SK-N-SH treated with all-trans-retinoic acid at 6 μM for 48 hours (cell line): ENCODE measurements around the gene ATG2B.

ENCODE experiments used
- ARNTL ChIP-seq: fragments of 450-650 bp; formaldehyde crosslinking; IDR thresholded peaks from 2 replicates; pipeline ENCODE4 v1.5.0; 2020; ENCODE audit warnings: low read depth, mild to moderate bottlenecking, moderate library complexity, borderline replicate concordance
- CREB5 ChIP-seq: fragments of 250-450 bp; sonication (Bioruptor Pico); IDR thresholded peaks from 2 replicates; pipeline ENCODE4 v1.5.1; 2020; ENCODE audit warnings: low read depth, mild to moderate bottlenecking, moderate library complexity
- CSDC2 ChIP-seq: fragments of 250-450 bp; sonication (Bioruptor Pico); IDR thresholded peaks from 2 replicates; pipeline ENCODE4 v1.5.0; 2020; ENCODE audit warnings: mild to moderate bottlenecking, moderate library complexity
- ISL1 ChIP-seq: fragments of 250-450 bp; sonication (Bioruptor Pico); IDR thresholded peaks from 2 replicates; pipeline ENCODE4 v2.1.2; 2022; ENCODE audit warnings: mild to moderate bottlenecking, moderate library complexity
- PATZ1 ChIP-seq: fragments of 250-450 bp; sonication (Bioruptor Pico); IDR thresholded peaks from 2 replicates; pipeline ENCODE4 v1.8.0; 2020; ENCODE audit warnings: mild to moderate bottlenecking, moderate library complexity, borderline replicate concordance
- POU6F1 ChIP-seq: fragments of 250-450 bp; sonication (Bioruptor Pico); IDR thresholded peaks from 2 replicates; pipeline ENCODE4 v1.8.0; 2021; ENCODE audit warnings: low read depth, mild to moderate bottlenecking, moderate library complexity, borderline replicate concordance
- RARB ChIP-seq: fragments of 250-450 bp; sonication (Bioruptor Pico); IDR thresholded peaks from 2 replicates; pipeline ENCODE4 v1.8.0; 2021; ENCODE audit warnings: mild to moderate bottlenecking, moderate library complexity
- TSHZ2 ChIP-seq: fragments of 250-450 bp; sonication (Bioruptor Pico); IDR thresholded peaks from 2 replicates; pipeline ENCODE4 v1.5.0; 2020; ENCODE audit warnings: mild to moderate bottlenecking, moderate library complexity
- ZC3H10 ChIP-seq: fragments of 250-450 bp; sonication (Bioruptor Pico); IDR thresholded peaks from 2 replicates; pipeline ENCODE4 v1.5.1; 2021; ENCODE audit warnings: mild to moderate bottlenecking, moderate library complexity
- ZFP3 ChIP-seq: fragments of 250-450 bp; sonication (Bioruptor Pico); IDR thresholded peaks from 2 replicates; pipeline ENCODE4 v1.5.0; 2020; ENCODE audit warnings: mild to moderate bottlenecking, moderate library complexity
- ZFP30 ChIP-seq: fragments of 450-650 bp; formaldehyde crosslinking; IDR thresholded peaks from 2 replicates; pipeline ENCODE4 v1.5.0; 2022; ENCODE audit warnings: mild to moderate bottlenecking, moderate library complexity
- ZNF565 ChIP-seq: fragments of 450-650 bp; formaldehyde crosslinking; conservative IDR thresholded peaks from 2 replicates; pipeline ENCODE4 v1.5.0; 2020; ENCODE audit warnings: low read depth, mild to moderate bottlenecking, moderate library complexity
- ZNF70 ChIP-seq: fragments of 450-650 bp; formaldehyde crosslinking; IDR thresholded peaks from 2 replicates; pipeline ENCODE4 v1.5.0; 2020; ENCODE audit warnings: mild to moderate bottlenecking, moderate library complexity
- ZNF8 ChIP-seq: fragments of 450-650 bp; formaldehyde crosslinking; IDR thresholded peaks from 2 replicates; pipeline ENCODE4 v1.5.0; 2020; ENCODE audit warnings: mild to moderate bottlenecking, moderate library complexity

- no peak for TF ChIP-seq CSDC2 (CRISPR knock-in tag)
- no peak for TF ChIP-seq ZC3H10 (CRISPR knock-in tag)
- no peak for TF ChIP-seq ARNTL (CRISPR knock-in tag)
- TF ChIP-seq PATZ1 (CRISPR knock-in tag): no peak
- TF ChIP-seq CREB5 (CRISPR knock-in tag): no peak
- no peak for TF ChIP-seq ZFP30 (CRISPR knock-in tag)
- TF ChIP-seq RARB (CRISPR knock-in tag): no peak
- TF ChIP-seq ISL1 (CRISPR knock-in tag): no peak
- TF ChIP-seq ZNF565: no peak
- TF ChIP-seq ZNF70 (CRISPR knock-in tag): no peak
- no peak for TF ChIP-seq ZFP3 (CRISPR knock-in tag)
- TF ChIP-seq TSHZ2 (CRISPR knock-in tag): no peak
- no peak for TF ChIP-seq POU6F1 (CRISPR knock-in tag)
- TF ChIP-seq ZNF8: no peak
Observed at GRCh38 chr14:96410119-96410518, 47.0 kb upstream of the ATG2B start.
